SK-N-SH treated with all-trans-retinoic acid at 6 μM for 48 hours (cell line): ENCODE measurements around the gene PRXL2B.

ENCODE experiments used
- ATAC-seq: fragments of 200-7000 bp; cut with Tn5 transposase; 3 replicates; pipeline ENCODE4 v1.9.1; 2020; ENCODE audit warnings: mild to moderate bottlenecking, moderate library complexity
- ARNTL ChIP-seq: fragments of 450-650 bp; formaldehyde crosslinking; IDR thresholded peaks from 2 replicates; pipeline ENCODE4 v1.5.0; 2020; ENCODE audit warnings: low read depth, mild to moderate bottlenecking, moderate library complexity, borderline replicate concordance
- BACH2 ChIP-seq: fragments of 250-450 bp; sonication (Bioruptor Pico); IDR thresholded peaks from 2 replicates; pipeline ENCODE4 v1.9.0; 2021; ENCODE audit warnings: mild to moderate bottlenecking, borderline replicate concordance
- CSDC2 ChIP-seq: fragments of 250-450 bp; sonication (Bioruptor Pico); IDR thresholded peaks from 2 replicates; pipeline ENCODE4 v1.5.0; 2020; ENCODE audit warnings: mild to moderate bottlenecking, moderate library complexity
- ESRRG ChIP-seq: fragments of 250-450 bp; sonication (Bioruptor Pico); IDR thresholded peaks from 2 replicates; pipeline ENCODE4 v1.6.1; 2021; ENCODE audit warnings: mild to moderate bottlenecking
- GLIS3 ChIP-seq: fragments of 250-450 bp; sonication (Bioruptor Pico); IDR thresholded peaks from 2 replicates; pipeline ENCODE4 v1.5.0; 2020; ENCODE audit warnings: mild to moderate bottlenecking, moderate library complexity
- ISL1 ChIP-seq: fragments of 250-450 bp; sonication (Bioruptor Pico); IDR thresholded peaks from 2 replicates; pipeline ENCODE4 v2.1.2; 2022; ENCODE audit warnings: mild to moderate bottlenecking, moderate library complexity
- OSR1 ChIP-seq: fragments of 250-450 bp; sonication (Bioruptor Pico); IDR thresholded peaks from 2 replicates; pipeline ENCODE4 v1.8.0; 2022; ENCODE audit warnings: moderate library complexity, mild to moderate bottlenecking, inconsistent platforms
- PPARA ChIP-seq: fragments of 250-450 bp; sonication (Bioruptor Pico); IDR thresholded peaks from 2 replicates; pipeline ENCODE4 v1.5.0; 2020; ENCODE audit warnings: mild to moderate bottlenecking, borderline replicate concordance
- RARB ChIP-seq: fragments of 250-450 bp; sonication (Bioruptor Pico); IDR thresholded peaks from 2 replicates; pipeline ENCODE4 v1.8.0; 2021; ENCODE audit warnings: mild to moderate bottlenecking, moderate library complexity
- SNAI2 ChIP-seq: fragments of 250-450 bp; sonication (Bioruptor Pico); IDR thresholded peaks from 2 replicates; pipeline ENCODE4 v1.5.0; 2020; ENCODE audit warnings: mild to moderate bottlenecking, moderate library complexity
- TCF4 ChIP-seq: fragments of 250-450 bp; sonication (Bioruptor Pico); IDR thresholded peaks from 2 replicates; pipeline ENCODE4 v1.8.0; 2021; ENCODE audit warnings: mild to moderate bottlenecking, moderate library complexity, borderline replicate concordance
- TOX ChIP-seq: fragments of 250-450 bp; sonication (Bioruptor Pico); IDR thresholded peaks from 2 replicates; pipeline ENCODE4 v1.8.0; 2021; ENCODE audit warnings: mild to moderate bottlenecking, moderate library complexity, borderline replicate concordance
- ZC3H10 ChIP-seq: fragments of 250-450 bp; sonication (Bioruptor Pico); IDR thresholded peaks from 2 replicates; pipeline ENCODE4 v1.5.1; 2021; ENCODE audit warnings: mild to moderate bottlenecking, moderate library complexity
- ZFP3 ChIP-seq: fragments of 250-450 bp; sonication (Bioruptor Pico); IDR thresholded peaks from 2 replicates; pipeline ENCODE4 v1.5.0; 2020; ENCODE audit warnings: mild to moderate bottlenecking, moderate library complexity
- ZFP30 ChIP-seq: fragments of 450-650 bp; formaldehyde crosslinking; IDR thresholded peaks from 2 replicates; pipeline ENCODE4 v1.5.0; 2022; ENCODE audit warnings: mild to moderate bottlenecking, moderate library complexity
- ZNF565 ChIP-seq: fragments of 450-650 bp; formaldehyde crosslinking; conservative IDR thresholded peaks from 2 replicates; pipeline ENCODE4 v1.5.0; 2020; ENCODE audit warnings: low read depth, mild to moderate bottlenecking, moderate library complexity
- ZNF70 ChIP-seq: fragments of 450-650 bp; formaldehyde crosslinking; IDR thresholded peaks from 2 replicates; pipeline ENCODE4 v1.5.0; 2020; ENCODE audit warnings: mild to moderate bottlenecking, moderate library complexity
- ZNF8 ChIP-seq: fragments of 450-650 bp; formaldehyde crosslinking; IDR thresholded peaks from 2 replicates; pipeline ENCODE4 v1.5.0; 2020; ENCODE audit warnings: mild to moderate bottlenecking, moderate library complexity
- TF ChIP-seq, protein P1 (sequence below): fragments of 250-450 bp; sonication (Bioruptor Pico); IDR thresholded peaks from 2 replicates; pipeline ENCODE4 v1.5.0; 2020; ENCODE audit warnings: mild to moderate bottlenecking, moderate library complexity
- TF ChIP-seq, protein P2 (sequence below): fragments of 250-450 bp; sonication (Bioruptor Pico); IDR thresholded peaks from 2 replicates; pipeline ENCODE4 v1.5.1; 2020; ENCODE audit warnings: low read depth, mild to moderate bottlenecking, moderate library complexity
- TF ChIP-seq, protein P3 (sequence below): fragments of 250-450 bp; sonication (Bioruptor Pico); IDR thresholded peaks from 2 replicates; pipeline ENCODE4 v1.8.0; 2020; ENCODE audit warnings: mild to moderate bottlenecking, moderate library complexity, borderline replicate concordance
- TF ChIP-seq, protein P4 (sequence below): fragments of 250-450 bp; sonication (Bioruptor Pico); IDR thresholded peaks from 2 replicates; pipeline ENCODE4 v1.8.0; 2021; ENCODE audit warnings: low read depth, mild to moderate bottlenecking, moderate library complexity, borderline replicate concordance

Gene PRXL2B

DNA sequence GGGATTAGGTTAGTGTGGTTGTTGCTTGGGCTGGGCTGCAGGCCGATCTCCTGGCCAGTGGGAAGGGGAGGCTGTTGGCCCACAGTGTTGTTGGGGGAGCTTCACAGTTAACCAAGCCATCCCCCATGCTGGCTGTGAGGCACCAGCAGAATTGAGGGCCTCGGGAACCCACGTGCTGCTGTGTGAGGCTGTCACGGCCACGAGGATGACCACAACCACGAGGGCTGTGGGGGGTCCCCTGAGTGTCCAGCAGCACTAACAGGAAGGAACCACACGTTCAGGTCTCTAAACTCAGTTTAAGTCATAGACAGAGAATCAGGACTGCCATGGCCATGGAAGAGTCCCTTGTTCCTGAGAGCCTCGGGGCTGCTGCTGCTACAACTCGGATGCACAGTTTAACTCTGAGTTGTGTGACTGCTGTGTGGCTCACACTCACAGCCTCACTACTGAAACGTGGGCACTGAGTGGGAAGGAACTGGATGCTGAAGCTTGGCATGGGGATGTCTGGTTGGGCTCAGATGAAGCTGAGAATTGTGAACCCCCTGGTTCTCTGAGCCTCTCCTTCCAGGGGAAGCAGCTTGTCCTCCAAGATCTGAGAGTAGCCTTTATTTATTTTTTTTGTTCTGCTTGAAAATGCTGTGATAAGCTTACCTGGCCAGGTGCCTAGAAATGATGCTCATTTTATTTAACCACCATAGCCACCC lies 51.0 kb downstream of the PRXL2B start:
- no peak for TF ChIP-seq ZNF8 (CRISPR knock-in tag)
- TF ChIP-seq ZFP3 (CRISPR knock-in tag): no peak
- TF ChIP-seq, protein P1, sequence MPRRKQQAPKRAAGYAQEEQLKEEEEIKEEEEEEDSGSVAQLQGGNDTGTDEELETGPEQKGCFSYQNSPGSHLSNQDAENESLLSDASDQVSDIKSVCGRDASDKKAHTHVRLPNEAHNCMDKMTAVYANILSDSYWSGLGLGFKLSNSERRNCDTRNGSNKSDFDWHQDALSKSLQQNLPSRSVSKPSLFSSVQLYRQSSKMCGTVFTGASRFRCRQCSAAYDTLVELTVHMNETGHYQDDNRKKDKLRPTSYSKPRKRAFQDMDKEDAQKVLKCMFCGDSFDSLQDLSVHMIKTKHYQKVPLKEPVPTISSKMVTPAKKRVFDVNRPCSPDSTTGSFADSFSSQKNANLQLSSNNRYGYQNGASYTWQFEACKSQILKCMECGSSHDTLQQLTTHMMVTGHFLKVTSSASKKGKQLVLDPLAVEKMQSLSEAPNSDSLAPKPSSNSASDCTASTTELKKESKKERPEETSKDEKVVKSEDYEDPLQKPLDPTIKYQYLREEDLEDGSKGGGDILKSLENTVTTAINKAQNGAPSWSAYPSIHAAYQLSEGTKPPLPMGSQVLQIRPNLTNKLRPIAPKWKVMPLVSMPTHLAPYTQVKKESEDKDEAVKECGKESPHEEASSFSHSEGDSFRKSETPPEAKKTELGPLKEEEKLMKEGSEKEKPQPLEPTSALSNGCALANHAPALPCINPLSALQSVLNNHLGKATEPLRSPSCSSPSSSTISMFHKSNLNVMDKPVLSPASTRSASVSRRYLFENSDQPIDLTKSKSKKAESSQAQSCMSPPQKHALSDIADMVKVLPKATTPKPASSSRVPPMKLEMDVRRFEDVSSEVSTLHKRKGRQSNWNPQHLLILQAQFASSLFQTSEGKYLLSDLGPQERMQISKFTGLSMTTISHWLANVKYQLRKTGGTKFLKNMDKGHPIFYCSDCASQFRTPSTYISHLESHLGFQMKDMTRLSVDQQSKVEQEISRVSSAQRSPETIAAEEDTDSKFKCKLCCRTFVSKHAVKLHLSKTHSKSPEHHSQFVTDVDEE (CRISPR knock-in tag): no peak
- TF ChIP-seq ZNF565 (CRISPR knock-in tag): no peak
- no peak for TF ChIP-seq ZNF70 (CRISPR knock-in tag)
- TF ChIP-seq ESRRG (CRISPR knock-in tag): no peak
- TF ChIP-seq PPARA (CRISPR knock-in tag): no peak
- TF ChIP-seq, protein P2, sequence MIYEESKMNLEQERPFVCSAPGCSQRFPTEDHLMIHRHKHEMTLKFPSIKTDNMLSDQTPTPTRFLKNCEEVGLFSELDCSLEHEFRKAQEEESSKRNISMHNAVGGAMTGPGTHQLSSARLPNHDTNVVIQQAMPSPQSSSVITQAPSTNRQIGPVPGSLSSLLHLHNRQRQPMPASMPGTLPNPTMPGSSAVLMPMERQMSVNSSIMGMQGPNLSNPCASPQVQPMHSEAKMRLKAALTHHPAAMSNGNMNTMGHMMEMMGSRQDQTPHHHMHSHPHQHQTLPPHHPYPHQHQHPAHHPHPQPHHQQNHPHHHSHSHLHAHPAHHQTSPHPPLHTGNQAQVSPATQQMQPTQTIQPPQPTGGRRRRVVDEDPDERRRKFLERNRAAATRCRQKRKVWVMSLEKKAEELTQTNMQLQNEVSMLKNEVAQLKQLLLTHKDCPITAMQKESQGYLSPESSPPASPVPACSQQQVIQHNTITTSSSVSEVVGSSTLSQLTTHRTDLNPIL (CRISPR knock-in tag): no peak
- TF ChIP-seq TOX (CRISPR knock-in tag): no peak
- TF ChIP-seq CSDC2 (CRISPR knock-in tag): no peak
- TF ChIP-seq RARB (CRISPR knock-in tag): no peak
- TF ChIP-seq SNAI2 (CRISPR knock-in tag): no peak
- TF ChIP-seq, protein P3, sequence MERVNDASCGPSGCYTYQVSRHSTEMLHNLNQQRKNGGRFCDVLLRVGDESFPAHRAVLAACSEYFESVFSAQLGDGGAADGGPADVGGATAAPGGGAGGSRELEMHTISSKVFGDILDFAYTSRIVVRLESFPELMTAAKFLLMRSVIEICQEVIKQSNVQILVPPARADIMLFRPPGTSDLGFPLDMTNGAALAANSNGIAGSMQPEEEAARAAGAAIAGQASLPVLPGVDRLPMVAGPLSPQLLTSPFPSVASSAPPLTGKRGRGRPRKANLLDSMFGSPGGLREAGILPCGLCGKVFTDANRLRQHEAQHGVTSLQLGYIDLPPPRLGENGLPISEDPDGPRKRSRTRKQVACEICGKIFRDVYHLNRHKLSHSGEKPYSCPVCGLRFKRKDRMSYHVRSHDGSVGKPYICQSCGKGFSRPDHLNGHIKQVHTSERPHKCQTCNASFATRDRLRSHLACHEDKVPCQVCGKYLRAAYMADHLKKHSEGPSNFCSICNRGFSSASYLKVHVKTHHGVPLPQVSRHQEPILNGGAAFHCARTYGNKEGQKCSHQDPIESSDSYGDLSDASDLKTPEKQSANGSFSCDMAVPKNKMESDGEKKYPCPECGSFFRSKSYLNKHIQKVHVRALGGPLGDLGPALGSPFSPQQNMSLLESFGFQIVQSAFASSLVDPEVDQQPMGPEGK: no peak
- TF ChIP-seq, protein P4, sequence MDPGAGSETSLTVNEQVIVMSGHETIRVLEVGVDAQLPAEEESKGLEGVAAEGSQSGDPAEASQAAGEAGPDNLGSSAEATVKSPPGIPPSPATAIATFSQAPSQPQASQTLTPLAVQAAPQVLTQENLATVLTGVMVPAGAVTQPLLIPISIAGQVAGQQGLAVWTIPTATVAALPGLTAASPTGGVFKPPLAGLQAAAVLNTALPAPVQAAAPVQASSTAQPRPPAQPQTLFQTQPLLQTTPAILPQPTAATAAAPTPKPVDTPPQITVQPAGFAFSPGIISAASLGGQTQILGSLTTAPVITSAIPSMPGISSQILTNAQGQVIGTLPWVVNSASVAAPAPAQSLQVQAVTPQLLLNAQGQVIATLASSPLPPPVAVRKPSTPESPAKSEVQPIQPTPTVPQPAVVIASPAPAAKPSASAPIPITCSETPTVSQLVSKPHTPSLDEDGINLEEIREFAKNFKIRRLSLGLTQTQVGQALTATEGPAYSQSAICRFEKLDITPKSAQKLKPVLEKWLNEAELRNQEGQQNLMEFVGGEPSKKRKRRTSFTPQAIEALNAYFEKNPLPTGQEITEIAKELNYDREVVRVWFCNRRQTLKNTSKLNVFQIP (CRISPR knock-in tag): no peak
- TF ChIP-seq ZC3H10 (CRISPR knock-in tag): no peak
- no peak for TF ChIP-seq BACH2 (CRISPR knock-in tag)
- no peak for TF ChIP-seq ARNTL
- TF ChIP-seq OSR1 (CRISPR knock-in tag): no peak
- TF ChIP-seq, all 23 proteins: peak for 0
- ATAC-seq: no peak

DNA sequence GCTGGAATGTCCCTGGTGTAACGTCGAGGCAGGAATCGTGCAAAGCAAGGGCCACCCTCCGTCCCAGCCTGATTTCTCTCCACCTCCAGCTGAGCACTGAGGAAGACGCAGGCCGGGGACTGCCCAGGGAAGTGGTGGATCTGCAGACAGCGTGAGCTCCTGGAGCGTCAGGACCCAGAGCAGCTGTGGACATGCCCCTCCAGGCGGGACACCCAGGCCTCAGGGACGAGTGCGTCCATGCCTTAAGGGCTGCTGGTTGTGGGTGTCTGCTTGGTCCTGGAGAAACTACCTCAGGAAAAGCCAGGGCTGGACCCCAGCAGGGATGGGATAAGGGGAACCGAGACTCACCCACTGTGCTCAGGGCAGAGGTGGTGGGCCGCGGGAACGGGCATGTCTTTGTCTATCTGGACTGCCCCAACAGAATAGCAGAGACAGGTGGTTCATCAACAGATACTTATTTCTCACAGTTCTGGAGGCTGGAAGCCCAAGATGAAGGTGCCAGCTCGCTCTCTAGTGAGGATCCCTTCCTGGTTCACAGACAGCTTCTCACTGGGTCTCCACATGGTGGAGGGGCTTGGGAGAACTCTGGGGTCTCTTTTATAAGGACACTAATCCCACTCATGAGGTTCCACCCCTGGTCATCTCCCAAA lies 52.0 kb downstream of the PRXL2B start:
- ATAC-seq: no peak
- TF ChIP-seq ZNF70 (CRISPR knock-in tag): no peak

DNA sequence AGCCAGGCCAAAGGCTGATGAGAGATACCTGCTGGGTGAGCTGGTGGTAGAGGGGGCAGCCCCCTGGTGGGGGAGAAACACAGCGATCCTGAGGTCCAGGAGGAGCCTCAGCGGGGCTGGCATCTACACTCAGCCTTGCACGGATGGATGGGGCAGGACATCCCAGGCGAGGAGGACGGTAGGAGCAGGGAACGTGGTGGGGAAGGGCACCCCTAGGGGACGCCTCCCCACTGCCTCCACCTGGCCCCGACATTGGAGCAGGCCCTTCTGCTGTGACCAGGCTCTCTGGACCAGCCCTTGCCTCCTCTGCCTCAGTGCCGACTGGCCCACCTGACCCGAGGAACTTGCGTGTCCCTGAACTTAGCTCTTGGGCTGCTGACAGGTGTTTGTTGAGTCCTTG lies 52.6 kb downstream of the PRXL2B start:
- ATAC-seq: no peak
- no peak for TF ChIP-seq ZC3H10 (CRISPR knock-in tag)
- TF ChIP-seq ZFP30 (CRISPR knock-in tag): no peak
- TF ChIP-seq, protein P3: no peak
- TF ChIP-seq ZNF70 (CRISPR knock-in tag): no peak
- TF ChIP-seq, protein P2 (CRISPR knock-in tag): no peak
- no peak for TF ChIP-seq ZNF8 (CRISPR knock-in tag)
- no peak for TF ChIP-seq ZFP3 (CRISPR knock-in tag)
- no peak for TF ChIP-seq PPARA (CRISPR knock-in tag)
- TF ChIP-seq GLIS3: no peak
- no peak for TF ChIP-seq TCF4 (CRISPR knock-in tag)
- no peak for TF ChIP-seq ISL1 (CRISPR knock-in tag)
- TF ChIP-seq CSDC2 (CRISPR knock-in tag): no peak
- TF ChIP-seq BACH2 (CRISPR knock-in tag): no peak
- TF ChIP-seq, protein P1 (CRISPR knock-in tag): no peak
